GM19324 (cell line): ENCODE data around the gene NFIC.
"Not testable (repeated sequence)": the region's sequence is repeated elsewhere in the genome, so short reads cannot be mapped to it uniquely, and the experiment has no call there.

Source experiments
- ATAC-seq: cut with Tn5 transposase; IDR thresholded peaks from one replicate; pipeline ENCODE4 v1.9.1; 2021; ENCODE audit warnings: mild to moderate bottlenecking, moderate library complexity; ENCODE audit not compliant: unreplicated experiment, low FRiP score

The NFIC gene

GRCh38 chr19:3501780-3502179, 135.4 kb downstream of the NFIC start:
- no peak for ATAC-seq

- ATAC-seq: no peak
Observed at GRCh38 chr19:3503036-3503572, 136.7 kb downstream of the NFIC start.

- no peak for ATAC-seq
Observed at GRCh38 chr19:3504735-3505134, 138.4 kb downstream of the NFIC start.

- peak; percentile 95 for ATAC-seq
Observed at GRCh38 chr19:3505598-3506383, 139.4 kb downstream of the NFIC start, which contains the start of gene FZR1. FZR1 (plus strand) TSS chr19:3506311; CDS start chr19:3522990, 16,679 bp downstream.

- ATAC-seq: peak; percentile 44
Observed at GRCh38 chr19:3506384-3507340, 140.3 kb downstream of the NFIC start.

- ATAC-seq: no peak
Observed at GRCh38 chr19:3507371-3508120, 141.2 kb downstream of the NFIC start.

- ATAC-seq: not testable (repeated sequence)
Observed at GRCh38 chr19:3508121-3508661, 141.8 kb downstream of the NFIC start.

- no peak for ATAC-seq
Observed at GRCh38 chr19:3508771-3509535, 142.6 kb downstream of the NFIC start.

- ATAC-seq: no peak
Observed at GRCh38 chr19:3509566-3509989, 143.2 kb downstream of the NFIC start.

GRCh38 chr19:3510727-3511126, 144.3 kb downstream of the NFIC start:
- ATAC-seq: no peak

GRCh38 chr19:3511506-3512251, 145.3 kb downstream of the NFIC start:
- ATAC-seq: no peak

- no peak for ATAC-seq
Observed at GRCh38 chr19:3512562-3513228, 146.3 kb downstream of the NFIC start.

GRCh38 chr19:3513229-3514140, 147.1 kb downstream of the NFIC start:
- ATAC-seq: no peak

- no peak for ATAC-seq
Observed at GRCh38 chr19:3514930-3515329, 148.5 kb downstream of the NFIC start.

- no peak for ATAC-seq
Observed at GRCh38 chr19:3515891-3516422, 149.6 kb downstream of the NFIC start.

GRCh38 chr19:3516675-3517207, 150.4 kb downstream of the NFIC start:
- ATAC-seq: no peak
